Mesothelial cell of epicardium (in vitro differentiated cells): ENCODE data around the gene NGEF. TPM values are rescaled to one million over a fixed set of nuclear protein-coding genes. Genes with fewer than 3 reads are reported as not detected.

Experiments used
- DNase-seq, 2 experiments: peaks; one replicate each; pipeline ENCODE4 v3.0.0; 2021; ENCODE audit warnings: low spot score in 2 of 2; ENCODE audit not compliant: unreplicated experiment in 2 of 2
- H3K27ac Mint-ChIP-seq: 2 replicates; pipeline ENCODE4 v1.8.0; 2021; ENCODE audit warnings: mixed read lengths
- H3K27me3 Mint-ChIP-seq: 2 replicates; pipeline ENCODE4 v1.8.0; 2021; ENCODE audit warnings: low read depth, mixed read lengths
- H3K36me3 Mint-ChIP-seq: 2 replicates; pipeline ENCODE4 v1.8.0; 2021; ENCODE audit warnings: mixed read lengths
- H3K4me1 Mint-ChIP-seq: 2 replicates; pipeline ENCODE4 v1.8.0; 2021; ENCODE audit warnings: mixed read lengths
- H3K4me3 Mint-ChIP-seq: 2 replicates; pipeline ENCODE4 v1.8.0; 2021; ENCODE audit warnings: mild to moderate bottlenecking, moderate library complexity, mixed read lengths
- H3K9me3 Mint-ChIP-seq: 2 replicates; pipeline ENCODE4 v1.8.0; 2021; ENCODE audit warnings: mixed read lengths
- total RNA-seq: library from RNA; stranded (reverse); gene quantifications from 3 replicates; pipeline ENCODE4 v1.2.1, GENCODE V29; 2021
- TF ChIP-seq, protein P1 (sequence below): fragments of 200-600 bp; sonication (generic); IDR thresholded peaks from one replicate; pipeline ENCODE4 v1.5.0; 2021; ENCODE audit warnings: antibody characterized with exemption; ENCODE audit not compliant: unreplicated experiment

The NGEF gene
- total RNA-seq, 1 donor from 2014 or later: 0.51 TPM

- no peak for DNase-seq
- TF ChIP-seq, protein P1, sequence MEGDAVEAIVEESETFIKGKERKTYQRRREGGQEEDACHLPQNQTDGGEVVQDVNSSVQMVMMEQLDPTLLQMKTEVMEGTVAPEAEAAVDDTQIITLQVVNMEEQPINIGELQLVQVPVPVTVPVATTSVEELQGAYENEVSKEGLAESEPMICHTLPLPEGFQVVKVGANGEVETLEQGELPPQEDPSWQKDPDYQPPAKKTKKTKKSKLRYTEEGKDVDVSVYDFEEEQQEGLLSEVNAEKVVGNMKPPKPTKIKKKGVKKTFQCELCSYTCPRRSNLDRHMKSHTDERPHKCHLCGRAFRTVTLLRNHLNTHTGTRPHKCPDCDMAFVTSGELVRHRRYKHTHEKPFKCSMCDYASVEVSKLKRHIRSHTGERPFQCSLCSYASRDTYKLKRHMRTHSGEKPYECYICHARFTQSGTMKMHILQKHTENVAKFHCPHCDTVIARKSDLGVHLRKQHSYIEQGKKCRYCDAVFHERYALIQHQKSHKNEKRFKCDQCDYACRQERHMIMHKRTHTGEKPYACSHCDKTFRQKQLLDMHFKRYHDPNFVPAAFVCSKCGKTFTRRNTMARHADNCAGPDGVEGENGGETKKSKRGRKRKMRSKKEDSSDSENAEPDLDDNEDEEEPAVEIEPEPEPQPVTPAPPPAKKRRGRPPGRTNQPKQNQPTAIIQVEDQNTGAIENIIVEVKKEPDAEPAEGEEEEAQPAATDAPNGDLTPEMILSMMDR: no peak
- Mint-ChIP-seq H3K27me3 (no peaks in the 10 kb centered on the region), H3K4me1 (peaks cover 16% of the 10 kb centered on the region), H3K9me3 (no peaks in the 10 kb centered on the region), H3K36me3 (no peaks in the 10 kb centered on the region), H3K27ac (no peak overlapping the region), H3K4me3 (no peak overlapping the region)
Observed at GRCh38 chr2:232893834-232894233, 119.2 kb downstream of the NGEF start.

DNA sequence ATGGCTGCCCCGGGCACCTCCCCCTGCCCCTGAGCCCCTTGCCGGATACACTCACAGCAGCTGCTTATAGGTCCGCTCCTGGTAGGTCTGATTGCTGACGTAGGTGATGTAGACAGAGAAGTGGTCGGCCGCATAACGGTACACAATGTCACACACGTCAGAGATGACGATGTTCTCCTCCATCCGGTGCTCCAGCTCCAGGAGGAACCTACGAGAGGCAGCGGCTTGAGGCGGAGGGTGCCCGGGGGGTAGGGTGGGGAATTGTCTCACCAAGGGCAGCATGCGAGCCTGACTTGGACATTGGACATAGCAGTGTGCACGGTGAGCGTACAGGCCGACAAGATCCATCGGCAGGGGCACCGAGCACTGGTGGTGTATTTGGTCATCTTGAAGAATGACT, 120.2 kb downstream of the NGEF start:
- H3K27me3 Mint-ChIP-seq: no peaks in the 10 kb centered on the region
- no peak overlapping the region for H3K27ac Mint-ChIP-seq
- no peaks in the 10 kb centered on the region for H3K36me3 Mint-ChIP-seq
- TF ChIP-seq, protein P1: no peak
- no peak overlapping the region for H3K4me3 Mint-ChIP-seq
- no peaks in the 10 kb centered on the region for H3K9me3 Mint-ChIP-seq
- peaks cover 16% of the 10 kb centered on the region for H3K4me1 Mint-ChIP-seq
- no peak for DNase-seq

DNA sequence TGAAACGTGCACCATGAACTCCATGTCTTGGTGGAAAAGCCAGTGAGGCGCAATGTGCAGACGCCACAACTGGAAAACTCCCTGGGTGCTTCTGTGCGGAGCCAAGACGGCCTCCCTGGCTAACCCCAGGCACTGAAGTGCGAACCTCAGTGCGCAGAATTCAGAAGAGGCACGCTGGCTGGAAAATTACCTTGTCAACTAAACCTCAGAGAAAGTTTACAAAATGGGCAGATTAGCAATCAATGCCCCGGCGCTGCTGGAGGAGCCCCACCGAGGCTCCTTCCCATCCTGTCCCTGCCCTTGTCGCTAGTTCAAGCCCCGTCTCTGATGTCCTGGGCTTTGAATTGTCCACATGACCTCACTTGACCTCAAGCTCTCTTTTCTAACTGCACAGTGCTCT, 120.8 kb downstream of the NGEF start:
- Mint-ChIP-seq H3K27ac (no peak overlapping the region), H3K36me3 (no peaks in the 10 kb centered on the region), H3K4me1 (peaks cover 16% of the 10 kb centered on the region), H3K9me3 (no peaks in the 10 kb centered on the region), H3K27me3 (no peaks in the 10 kb centered on the region), H3K4me3 (no peak overlapping the region)
- TF ChIP-seq, protein P1: no peak
- DNase-seq: no peak

DNA sequence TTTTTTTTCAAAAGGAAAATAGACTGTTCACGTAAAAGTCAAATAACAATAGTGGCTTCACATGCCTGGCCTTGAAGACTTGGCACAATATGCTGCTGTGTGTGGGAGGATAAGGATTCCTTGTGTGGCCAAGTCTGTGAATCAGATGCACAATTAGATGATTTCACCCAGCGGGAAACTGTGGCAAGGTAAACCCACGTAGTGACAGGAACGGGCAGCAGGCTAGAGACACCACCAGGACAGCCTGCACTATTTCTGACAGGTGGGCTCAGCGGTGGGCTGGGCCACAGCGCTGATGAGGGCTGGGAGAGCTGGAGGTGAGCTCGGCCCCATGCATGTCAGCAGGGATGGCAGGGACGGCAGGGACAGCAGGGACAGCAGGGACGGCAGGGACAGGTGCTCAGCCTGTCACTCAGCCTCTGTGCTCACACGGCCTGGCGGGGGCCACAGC, 121.4 kb downstream of the NGEF start:
- no peaks in the 10 kb centered on the region for H3K27me3 Mint-ChIP-seq
- no peaks in the 10 kb centered on the region for H3K9me3 Mint-ChIP-seq
- peaks cover 20% of the 10 kb centered on the region for H3K4me1 Mint-ChIP-seq
- H3K4me3 Mint-ChIP-seq: no peak overlapping the region
- H3K27ac Mint-ChIP-seq: no peak overlapping the region
- TF ChIP-seq, protein P1: no peak
- DNase-seq: no peak
- H3K36me3 Mint-ChIP-seq: no peaks in the 10 kb centered on the region

DNA sequence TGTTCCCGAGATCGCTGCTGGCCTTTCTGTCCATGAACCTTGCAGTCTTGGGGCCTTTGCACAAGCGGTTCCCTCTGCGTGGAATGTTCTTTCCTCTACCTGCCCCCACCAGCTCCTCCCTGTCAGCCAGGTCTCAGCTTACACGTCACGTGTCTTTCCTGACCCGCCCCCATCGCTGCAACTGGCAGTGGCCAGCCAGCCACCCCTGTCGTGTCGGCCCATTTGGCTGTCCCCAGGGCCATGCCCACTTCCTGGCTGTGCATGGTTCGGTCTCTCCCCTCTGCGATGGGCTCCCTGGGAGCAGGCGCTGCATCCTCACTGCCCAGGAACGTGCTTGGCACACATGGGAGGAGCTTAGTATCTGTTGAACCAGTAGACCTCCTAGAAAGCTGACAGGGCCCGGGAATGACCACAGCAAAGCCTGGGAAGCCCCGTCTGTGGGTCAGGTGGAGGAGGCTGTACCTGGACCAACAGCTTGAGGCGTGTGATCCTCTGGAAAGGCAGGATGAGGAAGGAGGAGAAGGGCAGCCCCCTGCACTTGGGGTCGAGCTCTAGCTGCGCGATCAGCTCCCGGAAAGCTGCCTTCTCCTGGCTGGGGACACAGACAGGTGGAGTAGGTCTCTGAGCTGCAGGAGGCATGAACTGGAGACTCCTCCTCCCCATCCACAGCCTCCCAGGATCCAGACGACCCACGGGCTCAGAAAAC, 122.0 kb downstream of the NGEF start:
- Mint-ChIP-seq H3K9me3 (no peaks in the 10 kb centered on the region), H3K27ac (peak overlapping the region; percentile 11), H3K36me3 (no peaks in the 10 kb centered on the region), H3K27me3 (no peaks in the 10 kb centered on the region), H3K4me3 (peak overlapping the region; percentile 56), H3K4me1 (peaks cover 23% of the 10 kb centered on the region)
- TF ChIP-seq, protein P1: no peak
- no peak for DNase-seq
